Tibial nerve (tissue), 4 donors: ENCODE data around the gene NUPR1. TPM values are rescaled to one million over a fixed set of nuclear protein-coding genes. Genes with fewer than 3 reads are reported as not detected.
A peak's percentile ranks its signal among the peaks of the same experiment; 100 is the strongest.

Experiments
- DNase-seq, 2 donors: peaks; one replicate each; pipeline ENCODE4 v3.0.0-alpha.2; 2019; ENCODE audit warnings: low spot score in 2 of 2
- H3K27ac ChIP-seq, 4 donors: fragments of 200-600 bp; sonication (generic) in 3 of 4; one replicate each; pipeline ENCODE4 v1.5.1; 2017 to 2019; ENCODE audit warnings: mild to moderate bottlenecking in 1 of 4
- H3K27me3 ChIP-seq, 2 donors: fragments of 200-600 bp; sonication (generic) in 1 of 2; one replicate each; pipeline versions ENCODE4 v1.5.1 to v1.6.0; 2017 to 2019
- H3K36me3 ChIP-seq, 3 donors: fragments of 200-600 bp; sonication (generic); one replicate each; pipeline ENCODE4 v1.5.1; 2018 to 2019
- H3K4me1 ChIP-seq, 4 donors: fragments of 200-600 bp; sonication (generic) in 3 of 4; one replicate each; pipeline ENCODE4 v1.5.1; 2017 to 2019
- H3K4me3 ChIP-seq, 4 donors: fragments of 200-600 bp; sonication (generic) in 3 of 4; one replicate each; pipeline ENCODE4 v1.5.1; 2017 to 2019; ENCODE audit warnings: mild to moderate bottlenecking in 1 of 4, moderate library complexity in 1 of 4
- H3K9me3 ChIP-seq, 4 donors: fragments of 200-600 bp; sonication (generic) in 3 of 4; one replicate each; pipeline ENCODE4 v1.5.1; 2017 to 2019
- EP300 ChIP-seq, 2 donors: sonication (generic); formaldehyde crosslinking; IDR thresholded peaks; one replicate each; pipeline ENCODE4 v1.6.1; 2017; ENCODE audit warnings: antibody characterized with exemption in 2 of 2, mild to moderate bottlenecking in 1 of 2
- POLR2A ChIP-seq, 2 donors: fragments of 450-650 bp; IDR thresholded peaks; one replicate each; pipeline ENCODE4 v1.6.1; 2017; ENCODE audit warnings: antibody characterized with exemption in 2 of 2, mild to moderate bottlenecking in 2 of 2, moderate library complexity in 2 of 2
- WGBS, 2 donors: methylation state at CpG; one replicate each; pipeline ENCODE4 v1.1.5; 2018; 5-methylcytosine and 5-hydroxymethylcytosine counted together
- total RNA-seq, 4 donors: library from RNA; depleted of rRNA; stranded (reverse); fragments of >200 nt; gene quantifications; one replicate each; pipeline ENCODE4 v1.1.0, GENCODE V29; 2016
- TF ChIP-seq, protein P1 (sequence below), 5 experiments: fragments of 200-600 bp in 3 of 5; fragments of 450-650 bp in 2 of 5; sonication (generic) in 3 of 5; IDR thresholded peaks; one replicate each; pipeline ENCODE4 v1.5.1; 2016 to 2019; ENCODE audit warnings: antibody characterized with exemption in 5 of 5, mild to moderate bottlenecking in 3 of 5, moderate library complexity in 2 of 5

NUPR1 gene
- total RNA-seq, 4 donors from 2014 or later: 33.0 to 57.2 (median 53.4) TPM

DNA sequence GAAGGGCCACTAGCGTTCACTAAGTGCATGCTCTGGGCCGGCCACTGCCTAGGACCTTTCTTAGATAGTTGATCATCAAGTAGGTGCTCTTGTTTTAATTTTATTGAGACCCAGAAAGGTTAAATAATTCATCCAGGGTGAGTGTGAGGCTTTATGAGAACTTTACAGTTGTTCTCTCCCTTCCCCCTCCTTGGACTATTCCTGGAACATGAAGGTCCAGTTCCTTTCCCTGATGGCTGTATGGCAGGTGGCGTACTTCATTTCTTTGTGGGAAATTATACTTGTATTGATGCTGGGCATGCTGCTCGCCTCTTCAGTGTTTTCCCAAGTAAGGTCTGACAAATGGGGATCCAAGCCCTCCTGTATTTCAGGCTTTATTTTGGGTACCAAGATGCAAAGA, 23.4 kb upstream of the NUPR1 start:
- peaks cover 0 to 3% (median 0%) of the 10 kb centered on the region in 4 donors for H3K4me1 ChIP-seq
- peaks cover 0 to 2% (median 0%) of the 10 kb centered on the region in 4 donors for H3K9me3 ChIP-seq
- TF ChIP-seq EP300 (IDR thresholded peaks at IDR 0.05): no peak
- TF ChIP-seq, protein P1, sequence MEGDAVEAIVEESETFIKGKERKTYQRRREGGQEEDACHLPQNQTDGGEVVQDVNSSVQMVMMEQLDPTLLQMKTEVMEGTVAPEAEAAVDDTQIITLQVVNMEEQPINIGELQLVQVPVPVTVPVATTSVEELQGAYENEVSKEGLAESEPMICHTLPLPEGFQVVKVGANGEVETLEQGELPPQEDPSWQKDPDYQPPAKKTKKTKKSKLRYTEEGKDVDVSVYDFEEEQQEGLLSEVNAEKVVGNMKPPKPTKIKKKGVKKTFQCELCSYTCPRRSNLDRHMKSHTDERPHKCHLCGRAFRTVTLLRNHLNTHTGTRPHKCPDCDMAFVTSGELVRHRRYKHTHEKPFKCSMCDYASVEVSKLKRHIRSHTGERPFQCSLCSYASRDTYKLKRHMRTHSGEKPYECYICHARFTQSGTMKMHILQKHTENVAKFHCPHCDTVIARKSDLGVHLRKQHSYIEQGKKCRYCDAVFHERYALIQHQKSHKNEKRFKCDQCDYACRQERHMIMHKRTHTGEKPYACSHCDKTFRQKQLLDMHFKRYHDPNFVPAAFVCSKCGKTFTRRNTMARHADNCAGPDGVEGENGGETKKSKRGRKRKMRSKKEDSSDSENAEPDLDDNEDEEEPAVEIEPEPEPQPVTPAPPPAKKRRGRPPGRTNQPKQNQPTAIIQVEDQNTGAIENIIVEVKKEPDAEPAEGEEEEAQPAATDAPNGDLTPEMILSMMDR (IDR thresholded peaks at IDR 0.05): no peak
- H3K27me3 ChIP-seq: no peaks in the 10 kb centered on the region
- H3K36me3 ChIP-seq: peaks cover 0 to 46% (median 0%) of the 10 kb centered on the region in 3 donors
- no peak for DNase-seq
- 88 to 89% methylated on average over 4 of the region's 4 CpGs for WGBS, 2 donors
- H3K27ac ChIP-seq: peak overlapping the region in 1 of 4 donors; percentile 13
- no peak overlapping the region for H3K4me3 ChIP-seq

DNA sequence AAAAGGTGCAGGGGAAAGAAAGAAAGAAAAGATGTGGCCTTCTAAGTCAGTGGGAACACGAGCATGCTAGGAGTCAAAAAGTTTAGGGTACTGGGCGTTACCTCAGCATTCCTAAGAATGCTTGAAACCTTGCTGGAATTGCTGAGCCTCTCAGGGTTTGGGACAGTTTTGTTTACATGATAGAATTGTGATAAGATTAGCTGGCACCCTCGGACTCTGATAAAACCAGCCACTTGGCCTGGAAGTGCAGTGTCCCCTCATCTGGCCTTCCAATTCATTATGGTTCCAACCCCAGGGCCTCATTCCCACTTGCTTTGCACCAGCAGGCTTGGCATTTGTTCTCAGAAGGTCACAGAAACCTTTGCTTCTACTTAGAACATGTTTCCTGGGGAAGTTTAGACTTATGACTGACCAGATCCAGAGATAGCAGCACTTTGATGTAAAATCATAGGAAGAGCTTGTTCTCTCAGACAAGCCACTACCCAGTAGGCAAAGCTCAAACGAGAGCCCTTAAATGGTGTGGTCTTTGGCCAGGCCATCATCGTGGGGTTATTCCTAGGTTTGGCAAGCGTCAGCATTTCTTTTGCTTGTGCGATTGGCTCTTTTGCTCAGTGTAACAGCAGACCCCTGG, 22.9 kb upstream of the NUPR1 start:
- Histone ChIP-seq H3K27ac (peak overlapping the region in 1 of 4 donors; percentile 13), H3K36me3 (peaks cover 0 to 50% (median 1%) of the 10 kb centered on the region in 3 donors), H3K4me3 (no peak overlapping the region), H3K4me1 (peaks cover 0 to 9% (median 0%) of the 10 kb centered on the region in 4 donors), H3K27me3 (no peaks in the 10 kb centered on the region), H3K9me3 (no peaks in the 10 kb centered on the region)
- WGBS, 2 donors: 68 to 72% methylated on average over 7 of the region's 7 CpGs
- TF ChIP-seq EP300 (IDR thresholded peaks at IDR 0.05) (no peak), POLR2A (IDR thresholded peaks at IDR 0.05) (no peak)
- TF ChIP-seq, protein P1 (IDR thresholded peaks at IDR 0.05): no peak
- DNase-seq: no peak

DNA sequence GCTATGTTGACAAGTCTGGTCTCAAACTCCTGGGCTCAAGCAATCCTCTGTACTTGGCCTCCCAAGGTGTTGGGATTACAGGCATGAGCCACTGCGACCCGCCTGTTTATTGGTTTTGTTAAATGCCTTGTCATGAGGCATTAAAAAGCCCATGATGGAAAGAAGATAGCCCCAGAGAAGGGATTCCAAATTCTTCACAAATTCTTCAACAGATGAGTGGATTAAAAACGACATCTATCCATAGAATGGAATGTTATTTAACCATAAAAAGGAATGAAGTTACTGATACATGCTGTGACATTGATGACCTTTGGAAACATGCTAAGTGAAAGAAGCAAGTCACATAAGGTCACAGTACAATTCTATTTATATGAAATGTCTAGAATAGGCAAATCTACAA, 19.7 kb upstream of the NUPR1 start:
- WGBS, 2 donors: 70 to 82% methylated on average over 3 of the region's 3 CpGs
- TF ChIP-seq POLR2A (IDR thresholded peaks at IDR 0.05) (no peak), EP300 (IDR thresholded peaks at IDR 0.05) (no peak)
- TF ChIP-seq, protein P1 (IDR thresholded peaks at IDR 0.05): no peak
- Histone ChIP-seq H3K36me3 (peaks cover 0 to 33% (median 5%) of the 10 kb centered on the region in 3 donors), H3K4me3 (no peak overlapping the region), H3K27ac (no peak overlapping the region), H3K27me3 (no peaks in the 10 kb centered on the region), H3K9me3 (no peaks in the 10 kb centered on the region), H3K4me1 (peaks cover 0 to 22% (median 5%) of the 10 kb centered on the region in 4 donors)
- no peak for DNase-seq

DNA sequence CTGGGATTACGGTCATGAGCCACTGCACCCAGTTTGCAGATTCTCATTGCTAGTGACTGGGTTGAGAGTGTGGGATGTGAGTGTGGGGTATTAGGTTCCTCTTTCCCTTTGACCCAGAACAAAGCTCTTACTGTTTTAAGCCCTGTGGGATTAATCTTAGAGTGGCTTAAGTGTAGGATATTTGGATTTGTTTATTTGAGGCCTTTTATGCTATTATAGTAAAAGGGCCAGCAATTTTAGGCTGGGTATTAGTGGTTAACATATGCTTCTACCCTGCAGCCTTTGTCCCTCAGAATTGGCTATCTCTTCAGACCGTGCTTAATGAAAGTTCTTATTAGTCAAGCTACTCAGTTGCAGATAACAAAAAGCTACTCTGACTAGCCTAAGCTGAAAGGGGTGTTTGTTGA, 18.1 kb upstream of the NUPR1 start:
- no peak for DNase-seq
- Histone ChIP-seq H3K36me3 (peaks cover 0 to 33% (median 5%) of the 10 kb centered on the region in 3 donors), H3K9me3 (no peaks in the 10 kb centered on the region), H3K27ac (no peak overlapping the region), H3K27me3 (no peaks in the 10 kb centered on the region), H3K4me1 (peaks cover 0 to 30% (median 5%) of the 10 kb centered on the region in 4 donors), H3K4me3 (no peak overlapping the region)
- no peak for TF ChIP-seq EP300 (IDR thresholded peaks at IDR 0.05)
- no peak for TF ChIP-seq POLR2A (IDR thresholded peaks at IDR 0.05)
- TF ChIP-seq, protein P1 (IDR thresholded peaks at IDR 0.05): no peak
- 39 to 53% methylated on average over 2 of the region's 2 CpGs for WGBS, 2 donors

DNA sequence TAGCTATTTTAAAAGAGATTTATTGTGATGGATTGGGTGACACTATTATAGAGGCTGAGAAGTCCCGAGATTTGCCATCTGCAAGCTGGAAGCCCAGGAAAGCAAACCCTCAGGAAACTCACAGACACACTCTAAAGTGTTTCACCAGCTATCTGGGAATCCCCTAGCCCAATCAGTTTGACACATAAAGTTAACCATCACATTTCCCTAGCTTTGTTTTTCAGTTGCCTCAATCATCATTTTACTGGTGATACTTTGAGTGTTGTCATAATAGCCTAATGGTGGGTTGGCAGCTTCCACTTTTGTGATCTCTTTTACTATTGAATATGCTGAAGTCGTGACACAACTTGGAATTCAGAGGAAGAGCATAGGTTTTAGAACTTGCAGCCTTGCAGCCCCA, 16.8 kb upstream of the NUPR1 start:
- no peaks in the 10 kb centered on the region for H3K27me3 ChIP-seq
- peaks cover 0 to 26% (median 5%) of the 10 kb centered on the region in 4 donors for H3K4me1 ChIP-seq
- no peak for DNase-seq
- WGBS, 2 donors: 80 to 89% methylated on average over 2 of the region's 2 CpGs
- no peak overlapping the region for H3K4me3 ChIP-seq
- no peak overlapping the region for H3K27ac ChIP-seq
- H3K36me3 ChIP-seq: peaks cover 0 to 33% (median 5%) of the 10 kb centered on the region in 3 donors
- H3K9me3 ChIP-seq: no peaks in the 10 kb centered on the region
- TF ChIP-seq EP300 (IDR thresholded peaks at IDR 0.05) (no peak), POLR2A (IDR thresholded peaks at IDR 0.05) (no peak)
- TF ChIP-seq, protein P1 (IDR thresholded peaks at IDR 0.05): no peak
